NT2/D1 (cell line): ENCODE results near the gene WNK1.

Source experiments
- SUZ12 ChIP-seq: IDR thresholded peaks from 2 replicates; pipeline ENCODE4 v1.6.1; 2011; ENCODE audit not compliant: insufficient read length, insufficient read depth; ENCODE audit errors: extremely low read depth
- YY1 ChIP-seq: IDR thresholded peaks from 2 replicates; pipeline ENCODE4 v1.6.1; 2011; ENCODE audit not compliant: insufficient read length, insufficient read depth
- ZNF274 ChIP-seq: IDR thresholded peaks from 2 replicates; pipeline ENCODE4 v1.6.1; 2011; ENCODE audit warnings: mild to moderate bottlenecking, low read depth, low read length

DNA sequence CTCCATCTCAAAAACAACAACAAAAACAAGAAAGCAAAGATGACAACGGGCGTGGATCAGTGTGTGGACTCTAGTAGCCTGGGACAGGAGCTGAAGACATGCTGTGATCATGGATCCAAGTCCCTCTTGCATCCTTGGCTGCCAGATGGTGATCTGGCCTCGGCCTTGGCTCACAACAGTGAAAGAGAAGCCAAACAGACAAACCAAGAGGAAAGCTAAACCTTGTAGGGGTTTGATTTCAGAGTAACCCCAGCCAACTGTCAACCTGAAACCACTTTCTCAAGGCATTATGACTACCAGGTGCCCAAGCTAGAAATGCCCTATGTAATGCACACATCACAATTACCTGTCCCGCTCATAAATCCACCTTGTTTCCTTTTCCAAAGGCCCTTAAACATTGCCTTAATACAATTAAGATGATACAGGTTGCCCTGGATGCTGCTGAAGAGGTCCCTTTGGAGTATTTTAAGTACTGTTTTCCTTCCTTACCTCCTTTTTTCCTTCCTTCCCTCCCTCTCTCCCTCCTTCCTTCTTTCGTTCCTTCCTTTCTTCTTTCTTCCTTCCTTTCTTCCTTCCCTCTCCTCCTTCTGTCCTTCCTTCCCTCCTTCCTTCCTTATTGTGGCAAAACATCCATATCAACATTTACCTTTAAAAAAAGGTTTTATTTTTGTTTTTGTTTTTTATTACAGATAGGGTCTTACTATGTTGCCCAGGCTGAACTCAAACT lies 47.7 kb upstream of the WNK1 start:
- no peak for TF ChIP-seq YY1
- no peak for TF ChIP-seq ZNF274
- TF ChIP-seq SUZ12, result no peak
